Spinal cord (tissue), 10 donors: ENCODE results near the gene RTKN2. TPM values are rescaled to one million over a fixed set of nuclear protein-coding genes. Genes with fewer than 3 reads are reported as not detected.

Experiments
- DNase-seq, 6 donors: peaks; one replicate each; pipeline versions ENCODE4 v3.0.0 to v3.0.0-alpha.2; 2013 to 2015; ENCODE audit warnings: low spot score in 6 of 6, low read depth in 4 of 6
- H3K27ac ChIP-seq: one replicate; pipeline ENCODE4 v1.5.1; 2013; ENCODE audit warnings: low read depth, low read length, control low read depth
- H3K27me3 ChIP-seq: one replicate; pipeline ENCODE4 v1.6.1; 2013; ENCODE audit warnings: low read length; ENCODE audit not compliant: control insufficient read depth, insufficient read depth
- H3K36me3 ChIP-seq: one replicate; pipeline ENCODE4 v1.6.1; 2013; ENCODE audit warnings: low read length; ENCODE audit not compliant: control insufficient read depth, insufficient read depth
- H3K4me1 ChIP-seq: one replicate; pipeline ENCODE4 v1.6.1; 2013; ENCODE audit warnings: low read length; ENCODE audit not compliant: control insufficient read depth, insufficient read depth
- H3K4me3 ChIP-seq: one replicate; pipeline ENCODE4 v1.5.1; 2013; ENCODE audit warnings: low read depth, low read length, control low read depth
- H3K9me3 ChIP-seq: one replicate; pipeline ENCODE4 v1.6.1; 2013; ENCODE audit warnings: low read length; ENCODE audit not compliant: control insufficient read depth, insufficient read depth
- WGBS: methylation state at CpG from one replicate; pipeline ENCODE4 v1.1.5; 2013; ENCODE audit warnings: missing lambda C conversion rate; ENCODE audit not compliant: insufficient coverage; 5-methylcytosine and 5-hydroxymethylcytosine counted together
- polyA plus RNA-seq, 2 donors: library from polyadenylated mRNA; unstranded; fragments of 120-200 nt; gene quantifications; one replicate each; pipeline ENCODE4 v1.2.1, GENCODE V29; 2013; ENCODE audit not compliant: insufficient read length in 2 of 2
- total RNA-seq, 2 donors: library from RNA; depleted of rRNA in 1 of 2; stranded (reverse); fragments of 120-200 nt in 1 of 2; fragments of >200 nt in 1 of 2; gene quantifications; one replicate each; pipeline versions ENCODE4 v1.2.3 to v1.2.4, GENCODE V29; 2013 to 2014
- donor health status: healthy.

The RTKN2 gene
- total and polyA plus RNA-seq, 4 donors = 9.0 to 13.0 (median 10.6) TPM

DNA sequence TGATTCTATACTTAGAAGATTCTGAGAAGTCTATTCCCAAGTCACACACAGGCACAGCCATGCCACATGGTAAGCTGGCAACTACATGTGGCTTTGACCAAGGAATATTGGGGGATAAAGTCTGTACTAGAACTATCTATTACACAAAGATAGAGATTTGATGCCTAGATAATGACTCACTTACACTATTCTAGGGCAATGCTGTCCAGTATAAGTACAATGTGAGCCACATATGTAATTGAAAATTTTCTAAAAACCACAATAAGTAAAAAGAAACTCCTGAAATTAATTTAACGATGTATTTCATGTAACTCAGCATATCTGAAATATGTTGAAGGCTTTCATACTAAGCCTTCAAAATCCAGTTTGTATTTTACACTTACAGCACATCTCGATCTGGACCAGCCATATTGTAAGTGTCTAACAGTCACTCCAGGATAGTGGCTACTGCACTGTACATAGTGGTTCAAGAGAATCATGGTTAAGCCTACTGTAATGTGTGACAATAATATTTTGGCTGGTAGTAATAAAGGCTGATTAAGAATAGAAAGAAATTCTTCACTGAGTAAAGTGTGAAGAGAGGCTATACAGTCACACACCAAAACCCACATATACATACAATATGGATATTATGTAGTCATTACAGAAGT, 62.8 kb downstream of the RTKN2 start:
- Histone ChIP-seq H3K27ac (no peak overlapping the region), H3K9me3 (no peaks in the 10 kb centered on the region), H3K4me3 (no peak overlapping the region), H3K36me3 (no peaks in the 10 kb centered on the region), H3K4me1 (no peaks in the 10 kb centered on the region), H3K27me3 (no peaks in the 10 kb centered on the region)
- no CpG with 5 or more reads among the region's 2 CpGs for WGBS
- no peak for DNase-seq

DNA sequence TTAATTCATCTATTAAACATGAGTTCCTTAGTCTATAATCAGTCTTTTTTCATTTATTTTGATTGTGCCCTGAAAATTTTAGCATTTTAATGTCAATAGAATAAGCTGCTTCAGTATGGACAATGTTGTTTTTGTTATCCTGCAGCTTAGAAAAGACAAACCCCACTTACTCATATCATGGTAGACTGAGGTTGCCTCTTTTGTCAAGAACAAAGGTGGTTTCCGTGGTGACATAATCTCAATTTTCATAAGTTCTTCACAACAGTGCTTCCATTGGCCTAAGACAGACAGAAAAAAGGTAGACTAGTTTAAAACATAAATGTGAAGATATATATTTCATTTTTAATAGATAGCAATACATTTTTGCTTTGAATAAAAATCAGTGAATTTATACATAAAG, 69.1 kb downstream of the RTKN2 start:
- H3K9me3 ChIP-seq = no peaks in the 10 kb centered on the region
- H3K27ac ChIP-seq = no peak overlapping the region
- H3K4me1 ChIP-seq = no peaks in the 10 kb centered on the region
- no peaks in the 10 kb centered on the region for H3K27me3 ChIP-seq
- H3K4me3 ChIP-seq = no peak overlapping the region
- H3K36me3 ChIP-seq = no peaks in the 10 kb centered on the region
- DNase-seq = no peak
- no CpG with 5 or more reads among the region's 1 CpG for WGBS

DNA sequence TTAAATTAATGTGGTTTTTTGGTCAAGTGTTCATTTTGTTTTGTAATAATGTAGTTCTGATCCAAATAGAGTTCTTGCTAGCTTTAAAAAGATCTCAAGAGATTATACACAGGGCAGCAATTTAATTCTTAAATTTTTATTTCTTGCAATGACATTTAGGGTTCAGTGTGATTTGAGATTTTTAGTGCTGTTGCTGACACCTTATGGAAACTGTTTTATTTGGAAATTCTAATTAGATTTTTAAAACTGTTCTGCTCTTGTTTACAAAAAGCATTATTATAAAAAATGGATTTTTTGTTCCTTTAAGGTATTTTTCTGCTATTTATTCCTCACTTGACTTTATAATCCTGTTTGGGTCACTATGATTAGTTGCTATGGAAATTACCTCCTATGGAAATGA, 72.1 kb downstream of the RTKN2 start:
- no peak for DNase-seq
- no peaks in the 10 kb centered on the region for H3K27me3 ChIP-seq
- H3K4me3 ChIP-seq = no peak overlapping the region
- H3K4me1 ChIP-seq = no peaks in the 10 kb centered on the region
- no peak overlapping the region for H3K27ac ChIP-seq
- no peaks in the 10 kb centered on the region for H3K9me3 ChIP-seq
- no peaks in the 10 kb centered on the region for H3K36me3 ChIP-seq

DNA sequence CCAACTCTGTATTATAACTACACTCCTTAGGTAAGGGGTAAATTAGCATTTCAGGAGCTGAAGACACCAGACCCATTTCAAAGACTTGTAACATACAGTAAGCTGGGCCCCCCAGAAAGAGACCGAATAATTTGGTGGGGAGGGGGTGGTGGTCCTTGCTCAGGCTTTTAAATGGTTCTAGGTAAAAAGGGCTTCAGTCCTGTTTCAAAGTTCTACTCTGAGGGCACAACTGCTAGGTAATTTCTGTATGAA, 73.0 kb downstream of the RTKN2 start:
- Histone ChIP-seq H3K4me3 (no peak overlapping the region), H3K9me3 (no peaks in the 10 kb centered on the region), H3K36me3 (no peaks in the 10 kb centered on the region), H3K4me1 (no peaks in the 10 kb centered on the region), H3K27me3 (no peaks in the 10 kb centered on the region), H3K27ac (no peak overlapping the region)
- WGBS = 40% methylated on average over 1 of the region's 1 CpG
- no peak for DNase-seq

DNA sequence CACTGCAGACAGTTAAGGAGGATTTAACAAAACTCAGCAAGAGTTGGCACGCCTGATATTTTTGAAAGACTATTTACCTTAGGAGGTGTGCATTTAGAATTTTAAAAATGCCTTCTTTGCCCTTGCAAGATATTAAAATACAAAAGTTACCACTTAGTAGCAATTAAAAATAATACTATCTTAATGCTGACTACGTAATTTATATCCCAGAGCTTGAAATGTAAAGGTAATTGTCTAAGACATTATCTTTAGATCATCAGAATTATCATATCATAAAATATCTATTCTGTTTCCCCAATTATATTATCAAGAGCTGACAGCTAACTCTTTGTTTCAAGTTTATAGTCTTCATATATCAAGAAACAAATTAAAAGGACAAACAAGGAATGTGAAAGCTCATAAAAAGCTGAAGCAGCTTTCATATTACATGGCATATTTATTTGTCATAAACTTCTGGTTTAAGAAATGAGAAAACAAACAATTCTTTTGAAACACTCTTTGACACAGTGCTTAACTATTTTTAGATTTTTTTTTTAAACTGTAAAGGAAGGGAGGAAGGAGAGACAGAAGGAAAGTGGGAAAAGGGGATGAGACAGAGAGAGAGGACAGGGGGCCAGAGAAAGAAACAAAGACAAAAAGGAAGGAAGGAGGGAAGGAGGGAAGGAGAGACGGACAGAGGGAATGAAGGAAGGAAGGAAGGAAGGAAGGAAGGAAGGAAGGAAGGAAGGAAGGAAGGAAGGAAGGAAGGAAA, 73.5 kb downstream of the RTKN2 start:
- Histone ChIP-seq H3K36me3 (no peaks in the 10 kb centered on the region), H3K4me3 (no peak overlapping the region), H3K4me1 (no peaks in the 10 kb centered on the region), H3K9me3 (no peaks in the 10 kb centered on the region), H3K27ac (no peak overlapping the region), H3K27me3 (no peaks in the 10 kb centered on the region)
- no CpG with 5 or more reads among the region's 3 CpGs for WGBS
- DNase-seq = peak in 1 of 6 donors; percentile 7

DNA sequence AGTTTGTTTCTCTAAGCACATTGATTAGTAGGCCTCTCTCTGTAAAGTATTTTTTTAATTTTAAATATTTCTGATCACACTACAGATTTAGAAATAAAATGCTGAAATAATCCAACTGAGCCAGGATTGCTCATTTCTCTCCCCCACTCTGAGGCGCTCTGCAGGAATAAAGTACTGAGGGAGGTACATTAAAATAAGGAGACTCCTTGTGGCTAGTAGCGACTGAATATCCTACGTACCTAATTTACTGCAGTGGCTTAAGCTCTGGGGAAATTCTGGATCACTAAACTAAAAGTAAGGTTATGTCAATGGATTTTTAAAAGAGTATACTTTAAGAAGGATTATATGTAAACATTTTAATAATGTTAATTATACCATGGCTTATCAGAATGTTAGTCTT, 75.2 kb downstream of the RTKN2 start:
- Histone ChIP-seq H3K4me1 (no peaks in the 10 kb centered on the region), H3K27ac (no peak overlapping the region), H3K9me3 (no peaks in the 10 kb centered on the region), H3K4me3 (no peak overlapping the region), H3K36me3 (no peaks in the 10 kb centered on the region), H3K27me3 (no peaks in the 10 kb centered on the region)
- DNase-seq = no peak
- WGBS = no CpG with 5 or more reads among the region's 3 CpGs

DNA sequence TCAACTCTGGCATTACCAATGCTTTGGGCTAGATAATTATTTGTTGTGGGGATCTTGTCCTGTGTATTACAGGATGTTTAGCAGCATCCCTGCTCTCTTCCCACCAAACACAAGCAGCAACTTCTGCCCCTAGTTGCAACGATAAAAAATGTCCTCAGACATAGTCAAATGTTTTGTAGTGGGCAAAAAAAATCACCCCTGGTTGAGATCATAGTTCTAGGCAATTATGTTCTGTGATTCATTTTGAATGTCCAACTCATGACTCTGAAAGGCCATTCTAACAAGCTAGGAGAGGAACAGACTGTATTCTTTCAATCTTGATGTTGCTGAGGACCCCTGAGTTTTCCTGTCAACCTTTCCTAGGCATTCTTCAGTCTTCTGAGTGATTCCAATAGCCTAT, 79.5 kb downstream of the RTKN2 start:
- WGBS = no CpG with 5 or more reads among the region's 1 CpG
- H3K27ac ChIP-seq = no peak overlapping the region
- no peaks in the 10 kb centered on the region for H3K4me1 ChIP-seq
- H3K36me3 ChIP-seq = no peaks in the 10 kb centered on the region
- H3K4me3 ChIP-seq = no peak overlapping the region
- no peaks in the 10 kb centered on the region for H3K27me3 ChIP-seq
- H3K9me3 ChIP-seq = no peaks in the 10 kb centered on the region
- DNase-seq = no peak

DNA sequence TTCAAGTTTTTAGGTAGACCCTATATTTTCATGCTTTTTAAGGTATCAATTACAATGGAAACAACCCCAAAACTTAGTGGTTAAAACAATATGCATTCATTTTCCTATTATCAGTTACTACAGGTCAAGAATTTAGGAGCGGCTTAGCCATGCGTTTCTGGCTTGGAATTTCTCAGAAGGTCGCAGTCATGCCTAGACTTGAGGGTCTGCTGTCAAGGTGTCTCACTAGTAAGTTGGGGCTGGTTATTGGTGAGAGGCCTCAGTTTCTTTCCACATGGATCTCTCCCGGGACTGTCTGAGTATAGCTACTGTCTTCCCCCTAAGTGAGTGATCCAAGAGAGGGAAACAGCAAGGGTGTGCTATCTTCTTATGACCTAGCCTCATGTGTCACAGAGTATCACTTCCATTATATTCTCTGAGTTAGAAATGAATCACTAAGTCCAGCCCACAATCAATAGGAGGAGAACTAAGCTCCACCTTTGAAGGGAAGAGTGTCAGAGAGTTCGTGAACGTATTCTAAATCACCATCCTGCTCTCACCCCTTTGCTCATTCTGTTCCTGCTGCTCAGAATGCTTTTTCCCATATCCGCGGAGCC, 80.5 kb downstream of the RTKN2 start:
- Histone ChIP-seq H3K4me3 (no peak overlapping the region), H3K9me3 (no peaks in the 10 kb centered on the region), H3K36me3 (no peaks in the 10 kb centered on the region), H3K4me1 (no peaks in the 10 kb centered on the region), H3K27ac (no peak overlapping the region), H3K27me3 (no peaks in the 10 kb centered on the region)
- no peak for DNase-seq
- WGBS = 100% methylated on average over 1 of the region's 8 CpGs

DNA sequence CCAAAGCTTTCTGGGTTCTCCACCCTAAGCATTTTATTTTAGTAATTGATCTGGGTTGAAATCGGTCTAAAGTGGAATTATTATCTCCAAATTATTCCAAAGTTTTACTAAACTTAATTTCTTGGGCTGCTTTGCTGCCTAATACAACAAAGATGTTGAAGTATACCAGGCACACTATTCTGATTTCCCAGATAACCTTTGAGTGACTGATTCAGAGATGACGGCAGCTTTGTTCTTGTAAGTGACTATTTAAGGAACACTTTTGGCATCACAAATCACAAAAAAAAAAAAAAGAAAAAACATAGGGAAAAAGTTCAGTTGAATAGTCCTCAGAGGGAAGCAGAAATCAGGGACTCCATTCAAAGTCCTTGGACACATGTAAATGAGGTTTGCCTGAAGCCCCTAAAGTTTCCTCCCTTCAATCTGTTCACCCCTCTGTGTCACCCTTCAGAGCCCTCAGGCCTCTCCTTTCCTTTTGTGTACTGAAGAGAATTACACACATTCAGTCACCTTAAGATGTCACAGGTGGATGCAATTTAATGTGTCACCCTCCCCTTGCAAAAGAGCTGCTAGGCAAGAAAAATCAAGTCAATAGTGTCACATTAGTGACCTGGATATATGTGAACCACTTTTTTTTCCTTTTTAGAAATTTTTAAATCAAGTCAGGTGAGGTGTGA, 81.5 kb downstream of the RTKN2 start:
- H3K9me3 ChIP-seq = no peaks in the 10 kb centered on the region
- no peak overlapping the region for H3K27ac ChIP-seq
- no CpG with 5 or more reads among the region's 2 CpGs for WGBS
- no peak overlapping the region for H3K4me3 ChIP-seq
- no peaks in the 10 kb centered on the region for H3K4me1 ChIP-seq
- H3K36me3 ChIP-seq = no peaks in the 10 kb centered on the region
- H3K27me3 ChIP-seq = no peaks in the 10 kb centered on the region
- no peak for DNase-seq
